HEK293 (cell line): ENCODE data around the gene BPIFB4.
A peak's percentile ranks its signal among the peaks of the same experiment; 100 is the strongest.

ENCODE experiments used
- CTCF ChIA-PET: fragments of 350-600 bp; formaldehyde crosslinking; extraction: SDS; loops from one replicate; lab custom pipeline; 2021; ENCODE audit warnings: antibody characterized with exemption; lab: Yijun Ruan, JAX
- POLR2A ChIA-PET: fragments of 300-600 bp; formaldehyde crosslinking; extraction: SDS; loops from one replicate; lab custom pipeline; 2020; ENCODE audit warnings: antibody characterized with exemption, inconsistent platforms; lab: Yijun Ruan, JAX
- H3K27ac ChIP-seq: fragments of 200-500 bp; sonication (Bioruptor generic); 2 replicates; pipeline ENCODE4 v1.5.1; 2014; ENCODE audit warnings: low read depth, low read length, control low read depth, inconsistent platforms; ENCODE audit errors: extremely low read depth
- H3K36me3 ChIP-seq, 2 experiments: fragments of 200-500 bp in 1 of 2; sonication (Bioruptor generic) in 1 of 2; 1 replicate in 1 of 2; 2 replicates in 1 of 2; pipeline ENCODE4 v1.5.1; 2014 to 2017; ENCODE audit warnings: inconsistent platforms in 2 of 2, low read length in 2 of 2; ENCODE audit not compliant: control insufficient read depth in 2 of 2, insufficient read depth in 1 of 2
- H3K4me1 ChIP-seq: fragments of 200-500 bp; sonication (Bioruptor generic); 2 replicates; pipeline ENCODE4 v1.5.1; 2014; ENCODE audit warnings: mild to moderate bottlenecking, low read length, inconsistent platforms; ENCODE audit not compliant: control insufficient read depth, insufficient read depth
- H3K4me3 ChIP-seq: 2 replicates; pipeline ENCODE4 v1.5.1; 2011; ENCODE audit warnings: low read depth, mild to moderate bottlenecking, control low read depth, low read length, moderate library complexity
- H3K9me3 ChIP-seq: fragments of 200-500 bp; sonication (Bioruptor generic); 2 replicates; pipeline ENCODE4 v1.5.1; 2014; ENCODE audit warnings: low read depth, low read length, inconsistent platforms; ENCODE audit not compliant: control insufficient read depth, insufficient read depth
- GFI1B ChIP-seq: fragments of 450-650 bp; formaldehyde crosslinking; IDR thresholded peaks from 2 replicates; pipeline ENCODE4 v1.5.1; 2016; ENCODE audit warnings: missing biosample characterization, missing genetic modification characterization
- GLI4 ChIP-seq: fragments of 450-650 bp; formaldehyde crosslinking; IDR thresholded peaks from 2 replicates; pipeline ENCODE4 v1.5.1; 2016; ENCODE audit warnings: missing biosample characterization, missing genetic modification characterization
- MZF1 ChIP-seq: fragments of 450-650 bp; formaldehyde crosslinking; IDR thresholded peaks from 2 replicates; pipeline ENCODE4 v1.5.1; 2017; ENCODE audit warnings: missing biosample characterization, missing genetic modification characterization, borderline replicate concordance
- RBAK ChIP-seq: fragments of 450-650 bp; formaldehyde crosslinking; IDR thresholded peaks from 2 replicates; pipeline ENCODE4 v1.5.1; 2016; ENCODE audit warnings: missing biosample characterization, missing genetic modification characterization
- ZBTB17 ChIP-seq: fragments of 450-650 bp; formaldehyde crosslinking; IDR thresholded peaks from 2 replicates; pipeline ENCODE4 v1.5.1; 2016; ENCODE audit warnings: missing biosample characterization, missing genetic modification characterization
- ZFHX2 ChIP-seq: fragments of 450-650 bp; formaldehyde crosslinking; conservative IDR thresholded peaks from 2 replicates; pipeline ENCODE4 v1.5.1; 2016; ENCODE audit warnings: missing biosample characterization, missing genetic modification characterization
- ZNF184 ChIP-seq: fragments of 450-650 bp; IDR thresholded peaks from 2 replicates; pipeline ENCODE4 v1.5.1; 2018; ENCODE audit warnings: missing biosample characterization, mild to moderate bottlenecking, missing genetic modification characterization
- ZNF2 ChIP-seq: fragments of 450-650 bp; formaldehyde crosslinking; IDR thresholded peaks from 2 replicates; pipeline ENCODE4 v1.5.1; 2016; ENCODE audit warnings: missing biosample characterization, missing genetic modification characterization
- ZNF211 ChIP-seq: fragments of 450-650 bp; formaldehyde crosslinking; IDR thresholded peaks from 2 replicates; pipeline ENCODE4 v1.5.1; 2016; ENCODE audit warnings: low read depth, missing biosample characterization, missing genetic modification characterization
- ZNF302 ChIP-seq: fragments of 450-650 bp; formaldehyde crosslinking; IDR thresholded peaks from 2 replicates; pipeline ENCODE4 v1.5.1; 2016; ENCODE audit warnings: missing biosample characterization, missing genetic modification characterization, low read depth
- ZNF341 ChIP-seq: fragments of 450-650 bp; formaldehyde crosslinking; IDR thresholded peaks from 2 replicates; pipeline ENCODE4; 2016; ENCODE audit warnings: low read depth, missing biosample characterization, missing genetic modification characterization
- ZNF37A ChIP-seq: fragments of 450-650 bp; IDR thresholded peaks from 2 replicates; pipeline ENCODE4 v1.5.1; 2018; ENCODE audit warnings: missing biosample characterization, missing genetic modification characterization
- ZNF426 ChIP-seq: fragments of 450-650 bp; formaldehyde crosslinking; IDR thresholded peaks from 2 replicates; pipeline ENCODE4 v1.5.1; 2017; ENCODE audit warnings: missing biosample characterization, missing genetic modification characterization, mild to moderate bottlenecking, inconsistent platforms, moderate library complexity
- ZNF560 ChIP-seq: fragments of 450-650 bp; formaldehyde crosslinking; IDR thresholded peaks from 2 replicates; pipeline ENCODE4 v1.5.1; 2017; ENCODE audit warnings: missing biosample characterization, missing genetic modification characterization, borderline replicate concordance
- ZNF561 ChIP-seq: fragments of 450-650 bp; IDR thresholded peaks from 2 replicates; pipeline ENCODE4 v1.5.1; 2018; ENCODE audit warnings: missing biosample characterization, missing genetic modification characterization, borderline replicate concordance
- ZNF629 ChIP-seq: fragments of 450-650 bp; formaldehyde crosslinking; IDR thresholded peaks from 2 replicates; pipeline ENCODE4 v1.5.1; 2017; ENCODE audit warnings: missing biosample characterization, missing genetic modification characterization
- ZNF658 ChIP-seq: fragments of 450-650 bp; formaldehyde crosslinking; IDR thresholded peaks from 2 replicates; pipeline ENCODE4; 2016; ENCODE audit warnings: missing biosample characterization, missing genetic modification characterization
- ZNF664 ChIP-seq: fragments of 450-650 bp; formaldehyde crosslinking; IDR thresholded peaks from 2 replicates; pipeline ENCODE4 v1.5.1; 2016; ENCODE audit warnings: missing biosample characterization, missing genetic modification characterization
- ZXDB ChIP-seq: fragments of 450-650 bp; formaldehyde crosslinking; IDR thresholded peaks from 2 replicates; pipeline ENCODE4 v1.5.1; 2016; ENCODE audit warnings: missing biosample characterization, missing genetic modification characterization
- TF ChIP-seq, protein P1 (sequence below): fragments of 450-650 bp; formaldehyde crosslinking; IDR thresholded peaks from 2 replicates; pipeline ENCODE4 v1.5.1; 2016; ENCODE audit warnings: missing biosample characterization, missing genetic modification characterization
- TF ChIP-seq, protein P2 (sequence below): fragments of 450-650 bp; formaldehyde crosslinking; IDR thresholded peaks from 2 replicates; pipeline ENCODE4 v1.5.1; 2016; ENCODE audit warnings: missing biosample characterization, missing genetic modification characterization
- TF ChIP-seq, protein P3 (sequence below): fragments of 450-650 bp; formaldehyde crosslinking; IDR thresholded peaks from 2 replicates; pipeline ENCODE4 v1.5.1; 2016; ENCODE audit warnings: missing biosample characterization, missing genetic modification characterization
- TF ChIP-seq, protein P4 (sequence below): fragments of 450-650 bp; formaldehyde crosslinking; IDR thresholded peaks from 2 replicates; pipeline ENCODE4 v1.5.1; 2016; ENCODE audit warnings: missing biosample characterization, missing genetic modification characterization
- TF ChIP-seq, protein P5 (sequence below): fragments of 450-650 bp; formaldehyde crosslinking; IDR thresholded peaks from 2 replicates; pipeline ENCODE4; 2016; ENCODE audit warnings: missing biosample characterization, missing genetic modification characterization

The BPIFB4 gene

DNA sequence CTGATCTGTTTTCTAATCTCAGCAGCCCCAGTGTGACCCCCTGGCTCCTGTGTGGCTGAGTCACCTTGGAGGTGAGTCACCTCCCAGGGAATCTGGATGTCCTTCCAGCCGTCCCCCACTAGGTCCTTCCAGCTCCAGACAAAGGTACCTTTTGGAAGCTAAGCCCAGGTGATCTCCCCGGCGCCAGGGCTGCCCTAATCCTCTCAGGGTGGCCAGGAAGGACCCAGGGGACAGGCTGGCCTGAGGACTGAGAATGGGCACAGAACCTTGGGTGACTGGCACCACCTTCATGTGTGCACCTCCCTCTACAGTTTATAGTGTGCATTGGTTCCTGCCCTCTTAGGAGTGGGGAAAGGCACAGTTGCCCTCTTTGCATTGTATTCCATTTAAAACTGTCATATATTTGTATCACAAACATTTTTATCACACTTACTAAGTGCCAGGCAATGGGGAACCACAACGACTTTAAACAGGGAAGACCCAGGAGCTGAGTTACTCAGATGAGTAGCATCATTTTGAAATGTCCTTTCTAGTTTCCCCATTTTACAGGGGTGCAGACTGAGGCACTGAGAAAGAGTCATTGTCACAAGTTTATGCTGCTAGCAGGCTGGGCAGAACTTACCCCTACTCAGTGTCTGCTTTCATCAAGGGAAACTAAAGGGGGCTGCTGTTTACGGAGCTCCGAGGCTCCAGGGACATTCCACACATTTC lies 2.6 kb upstream of the BPIFB4 start (continued):
- TF ChIP-seq ZNF211: no peak
- TF ChIP-seq, protein P1, sequence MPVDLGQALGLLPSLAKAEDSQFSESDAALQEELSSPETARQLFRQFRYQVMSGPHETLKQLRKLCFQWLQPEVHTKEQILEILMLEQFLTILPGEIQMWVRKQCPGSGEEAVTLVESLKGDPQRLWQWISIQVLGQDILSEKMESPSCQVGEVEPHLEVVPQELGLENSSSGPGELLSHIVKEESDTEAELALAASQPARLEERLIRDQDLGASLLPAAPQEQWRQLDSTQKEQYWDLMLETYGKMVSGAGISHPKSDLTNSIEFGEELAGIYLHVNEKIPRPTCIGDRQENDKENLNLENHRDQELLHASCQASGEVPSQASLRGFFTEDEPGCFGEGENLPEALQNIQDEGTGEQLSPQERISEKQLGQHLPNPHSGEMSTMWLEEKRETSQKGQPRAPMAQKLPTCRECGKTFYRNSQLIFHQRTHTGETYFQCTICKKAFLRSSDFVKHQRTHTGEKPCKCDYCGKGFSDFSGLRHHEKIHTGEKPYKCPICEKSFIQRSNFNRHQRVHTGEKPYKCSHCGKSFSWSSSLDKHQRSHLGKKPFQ (tag by site-specific recombination): no peak

DNA sequence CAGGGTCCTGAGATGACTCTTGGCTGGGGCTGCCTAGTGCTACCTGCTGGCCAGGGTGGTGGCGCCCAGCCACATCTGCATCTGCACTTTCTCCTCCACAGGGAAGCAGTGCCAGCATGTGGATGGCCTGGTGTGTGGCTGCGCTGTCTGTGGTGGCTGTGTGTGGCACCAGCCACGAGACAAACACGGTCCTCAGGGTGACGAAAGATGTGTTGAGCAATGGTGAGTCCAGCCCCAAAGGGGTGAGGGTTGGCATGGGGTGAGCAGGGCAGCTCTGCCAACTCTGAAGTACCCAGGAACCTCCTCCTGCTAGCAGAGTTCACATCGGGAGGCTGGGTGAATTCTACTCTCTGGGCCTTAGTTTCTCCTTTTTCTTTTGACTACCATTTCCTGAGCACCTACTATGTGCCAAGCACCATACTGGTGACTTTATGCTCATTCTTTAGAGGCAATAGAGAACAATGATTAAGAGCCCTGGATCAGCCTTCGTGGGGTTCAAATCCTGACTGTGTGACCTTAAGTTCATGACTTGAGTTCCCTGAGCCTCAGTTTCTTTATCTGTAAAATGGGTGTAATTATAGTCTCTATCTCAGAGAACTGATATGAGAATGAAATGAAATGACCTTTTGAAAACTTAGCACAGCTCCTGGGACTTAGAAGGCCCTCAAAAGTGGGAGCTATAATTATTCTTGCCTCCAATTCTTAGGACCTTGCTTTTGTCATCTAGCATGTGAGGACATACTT lies 2.1 kb downstream of the BPIFB4 start:
- Histone ChIP-seq H3K4me1 (no peaks in the 10 kb centered on the region), H3K4me3 (no peak overlapping the region), H3K27ac (no peak overlapping the region), H3K36me3 (no peaks in the 10 kb centered on the region), H3K9me3 (no peaks in the 10 kb centered on the region)
- ChIA-PET CTCF (interaction anchor here (1.2 kb wide), 1 partner anchor 179 kb away, joined by 3 read pairs; no protein-coding TSS in a partner anchor), POLR2A (no interaction called here)
- 0 out of 2 replicates have a peak, but pooled peaks have one; percentile 48 for TF ChIP-seq ZNF664 (tag by site-specific recombination)
- TF ChIP-seq ZNF629 (tag by site-specific recombination): no peak
- TF ChIP-seq ZNF658 (tag by site-specific recombination): no peak
- no peak for TF ChIP-seq ZNF2 (tag by site-specific recombination)
- TF ChIP-seq ZBTB17 (tag by site-specific recombination): no peak

DNA sequence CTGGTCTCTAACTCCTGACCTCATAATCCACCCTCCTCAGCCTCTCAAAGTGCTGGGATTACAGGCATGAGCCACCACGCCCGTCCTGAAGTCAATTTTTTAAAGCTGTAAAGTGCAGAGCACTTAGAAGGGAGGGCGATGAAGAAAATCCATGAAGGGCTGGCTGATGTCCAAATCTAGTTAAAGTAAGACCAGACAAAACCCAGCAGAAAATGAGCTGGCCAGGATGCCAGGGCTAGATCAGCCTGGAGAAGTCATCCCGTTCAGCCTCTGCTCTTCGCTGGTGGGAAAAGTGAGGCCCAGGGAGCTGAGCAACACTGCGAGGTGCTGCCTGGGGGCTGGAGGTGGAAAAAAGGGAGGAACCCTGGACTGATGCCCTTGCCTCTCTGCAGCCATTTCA lies 3.1 kb downstream of the BPIFB4 start:
- no peak overlapping the region for H3K4me3 ChIP-seq
- POLR2A ChIA-PET: no interaction called here
- no peaks in the 10 kb centered on the region for H3K4me1 ChIP-seq
- H3K36me3 ChIP-seq: no peaks in the 10 kb centered on the region
- CTCF ChIA-PET: interaction anchor here (1.2 kb wide), 1 partner anchor 180 kb away, joined by 3 read pairs; no protein-coding TSS in a partner anchor
- no peak overlapping the region for H3K27ac ChIP-seq
- no peaks in the 10 kb centered on the region for H3K9me3 ChIP-seq
- TF ChIP-seq, protein P1 (tag by site-specific recombination): no peak
- TF ChIP-seq GFI1B (tag by site-specific recombination) (no peak), ZNF426 (tag by site-specific recombination) (no peak), MZF1 (no peak), ZNF184 (tag by site-specific recombination) (no peak), ZFHX2 (no peak), RBAK (tag by site-specific recombination) (no peak), ZNF302 (tag by site-specific recombination) (no peak), ZNF341 (tag by site-specific recombination) (no peak), GLI4 (tag by site-specific recombination) (no peak), ZNF561 (tag by site-specific recombination) (no peak), ZXDB (tag by site-specific recombination) (no peak), ZNF37A (tag by site-specific recombination) (no peak), ZNF560 (tag by site-specific recombination) (no peak)
- TF ChIP-seq, protein P2, sequence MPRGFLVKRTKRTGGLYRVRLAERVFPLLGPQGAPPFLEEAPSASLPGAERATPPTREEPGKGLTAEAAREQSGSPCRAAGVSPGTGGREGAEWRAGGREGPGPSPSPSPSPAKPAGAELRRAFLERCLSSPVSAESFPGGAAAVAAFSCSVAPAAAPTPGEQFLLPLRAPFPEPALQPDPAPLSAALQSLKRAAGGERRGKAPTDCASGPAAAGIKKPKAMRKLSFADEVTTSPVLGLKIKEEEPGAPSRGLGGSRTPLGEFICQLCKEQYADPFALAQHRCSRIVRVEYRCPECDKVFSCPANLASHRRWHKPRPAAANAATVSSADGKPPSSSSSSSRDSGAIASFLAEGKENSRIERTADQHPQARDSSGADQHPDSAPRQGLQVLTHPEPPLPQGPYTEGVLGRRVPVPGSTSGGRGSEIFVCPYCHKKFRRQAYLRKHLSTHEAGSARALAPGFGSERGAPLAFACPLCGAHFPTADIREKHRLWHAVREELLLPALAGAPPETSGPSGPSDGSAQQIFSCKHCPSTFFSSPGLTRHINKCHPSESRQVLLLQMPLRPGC (tag by site-specific recombination): no peak
- TF ChIP-seq, protein P3, sequence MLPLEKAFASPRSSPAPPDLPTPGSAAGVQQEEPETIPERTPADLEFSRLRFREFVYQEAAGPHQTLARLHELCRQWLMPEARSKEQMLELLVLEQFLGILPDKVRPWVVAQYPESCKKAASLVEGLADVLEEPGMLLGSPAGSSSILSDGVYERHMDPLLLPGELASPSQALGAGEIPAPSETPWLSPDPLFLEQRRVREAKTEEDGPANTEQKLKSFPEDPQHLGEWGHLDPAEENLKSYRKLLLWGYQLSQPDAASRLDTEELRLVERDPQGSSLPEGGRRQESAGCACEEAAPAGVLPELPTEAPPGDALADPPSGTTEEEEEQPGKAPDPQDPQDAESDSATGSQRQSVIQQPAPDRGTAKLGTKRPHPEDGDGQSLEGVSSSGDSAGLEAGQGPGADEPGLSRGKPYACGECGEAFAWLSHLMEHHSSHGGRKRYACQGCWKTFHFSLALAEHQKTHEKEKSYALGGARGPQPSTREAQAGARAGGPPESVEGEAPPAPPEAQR (tag by site-specific recombination): no peak
- TF ChIP-seq, protein P4, sequence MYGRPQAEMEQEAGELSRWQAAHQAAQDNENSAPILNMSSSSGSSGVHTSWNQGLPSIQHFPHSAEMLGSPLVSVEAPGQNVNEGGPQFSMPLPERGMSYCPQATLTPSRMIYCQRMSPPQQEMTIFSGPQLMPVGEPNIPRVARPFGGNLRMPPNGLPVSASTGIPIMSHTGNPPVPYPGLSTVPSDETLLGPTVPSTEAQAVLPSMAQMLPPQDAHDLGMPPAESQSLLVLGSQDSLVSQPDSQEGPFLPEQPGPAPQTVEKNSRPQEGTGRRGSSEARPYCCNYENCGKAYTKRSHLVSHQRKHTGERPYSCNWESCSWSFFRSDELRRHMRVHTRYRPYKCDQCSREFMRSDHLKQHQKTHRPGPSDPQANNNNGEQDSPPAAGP (tag by site-specific recombination): no peak
- TF ChIP-seq, protein P5, sequence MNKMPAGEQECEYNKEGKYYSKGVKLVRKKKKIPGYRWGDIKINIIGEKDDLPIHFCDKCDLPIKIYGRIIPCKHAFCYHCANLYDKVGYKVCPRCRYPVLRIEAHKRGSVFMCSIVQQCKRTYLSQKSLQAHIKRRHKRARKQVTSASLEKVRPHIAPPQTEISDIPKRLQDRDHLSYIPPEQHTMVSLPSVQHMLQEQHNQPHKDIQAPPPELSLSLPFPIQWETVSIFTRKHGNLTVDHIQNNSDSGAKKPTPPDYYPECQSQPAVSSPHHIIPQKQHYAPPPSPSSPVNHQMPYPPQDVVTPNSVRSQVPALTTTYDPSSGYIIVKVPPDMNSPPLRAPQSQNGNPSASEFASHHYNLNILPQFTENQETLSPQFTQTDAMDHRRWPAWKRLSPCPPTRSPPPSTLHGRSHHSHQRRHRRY (tag by site-specific recombination): no peak
